H1 (cell line): ENCODE results near the gene MRPL41. TPM values are rescaled to one million over a fixed set of nuclear protein-coding genes. Genes with fewer than 3 reads are reported as not detected.

Source experiments
- CTCF ChIA-PET: fragments of 300-600 bp; sonication (Branson Sonifier 250); formaldehyde crosslinking; loops from one replicate; lab custom pipeline; 2021; ENCODE audit not compliant: partially characterized antibody; lab: Charles Lee
- POLR2A ChIA-PET: fragments of 300-600 bp; sonication (Branson Sonifier 250); formaldehyde crosslinking; loops from one replicate; lab custom pipeline; 2021; ENCODE audit warnings: inconsistent platforms; ENCODE audit not compliant: partially characterized antibody; lab: Charles Lee
- DNase-seq, 2 experiments: peaks; one replicate each; pipeline versions ENCODE4 v3.0.0 to v3.0.0-alpha.2; 2010 to 2022; ENCODE audit warnings: low spot score in 2 of 2, low read depth in 1 of 2, mixed read lengths in 1 of 2
- FAIRE-seq: peaks from 2 replicates; lab custom pipeline; 2011; peaks lifted over from hg19 to GRCh38; lab: Jason Lieb, UNC
- H2AFZ ChIP-seq: 2 replicates; pipeline ENCODE4 v1.8.1; 2012; ENCODE audit warnings: low read length, inconsistent platforms
- H2AK5ac ChIP-seq: 2 replicates; pipeline ENCODE4 v1.6.1; 2013; ENCODE audit warnings: low read depth, low read length
- H2BK120ac ChIP-seq: replicated peaks from 2 replicates; pipeline ENCODE3; 2013; ENCODE audit warnings: low read depth, low read length, inconsistent platforms
- H2BK12ac ChIP-seq: 2 replicates; pipeline ENCODE4 v1.6.1; 2013; ENCODE audit warnings: low read depth, low read length
- H2BK15ac ChIP-seq: 2 replicates; pipeline ENCODE4 v1.6.1; 2013; ENCODE audit warnings: low read length
- H2BK20ac ChIP-seq: 2 replicates; pipeline ENCODE4 v1.6.1; 2013; ENCODE audit warnings: low read length
- H2BK5ac ChIP-seq: 2 replicates; pipeline ENCODE4 v1.6.1; 2013; ENCODE audit warnings: low read depth, low read length
- H3K14ac ChIP-seq: 2 replicates; pipeline ENCODE4 v1.6.1; 2013; ENCODE audit warnings: inconsistent platforms; ENCODE audit not compliant: insufficient read length
- H3K18ac ChIP-seq: 2 replicates; pipeline ENCODE4 v1.6.1; 2013; ENCODE audit warnings: low read length; ENCODE audit errors: extremely low read depth
- H3K23ac ChIP-seq: 2 replicates; pipeline ENCODE4 v1.6.1; 2013; ENCODE audit warnings: inconsistent platforms; ENCODE audit not compliant: insufficient read length
- H3K23me2 ChIP-seq: 2 replicates; pipeline ENCODE4 v1.6.1; 2013; ENCODE audit warnings: low read depth, low read length
- H3K27ac ChIP-seq: 2 replicates; pipeline ENCODE4 v1.6.1; 2011; ENCODE audit warnings: low read depth, low read length, inconsistent platforms
- H3K27me3 ChIP-seq, 4 experiments: replicated peaks in 1 of 4; 1 replicate in 1 of 4; 2 replicates in 3 of 4; pipeline versions ENCODE4 v1.6.1 to v1.8.1; 2011 to 2013; ENCODE audit warnings: low read length in 3 of 4, mild to moderate bottlenecking in 3 of 4, inconsistent platforms in 2 of 4, mixed read lengths in 2 of 4, moderate library complexity in 1 of 4; ENCODE audit not compliant: control insufficient read depth in 3 of 4, insufficient read depth in 3 of 4; ENCODE audit errors: extremely low read depth in 1 of 4
- H3K36me3 ChIP-seq, 4 experiments: 2 replicates each; pipeline versions ENCODE4 v1.6.1 to v1.8.1; 2011 to 2013; ENCODE audit warnings: mild to moderate bottlenecking in 4 of 4, low read length in 3 of 4, moderate library complexity in 2 of 4, control low read depth in 1 of 4, inconsistent platforms in 1 of 4; ENCODE audit not compliant: insufficient read depth in 4 of 4, control insufficient read depth in 2 of 4
- H3K4ac ChIP-seq: replicated peaks from 2 replicates; pipeline ENCODE3; 2013; ENCODE audit warnings: low read length, low read depth, mixed read lengths, inconsistent platforms; ENCODE audit not compliant: insufficient read length
- H3K4me1 ChIP-seq, 4 experiments: replicated peaks in 1 of 4; 1 replicate in 1 of 4; 2 replicates in 3 of 4; pipeline versions ENCODE4 v1.6.1 to v1.8.1; 2011 to 2013; ENCODE audit warnings: low read length in 3 of 4, inconsistent platforms in 2 of 4, mixed read lengths in 1 of 4; ENCODE audit not compliant: insufficient read depth in 4 of 4, control insufficient read depth in 3 of 4
- H3K4me2 ChIP-seq, 2 experiments: 2 replicates each; pipeline versions ENCODE4 v1.6.1 to v1.8.1; 2011 to 2013; ENCODE audit warnings: low read depth in 2 of 2, low read length in 2 of 2, control low read depth in 1 of 2, inconsistent platforms in 1 of 2, mild to moderate bottlenecking in 1 of 2; ENCODE audit not compliant: insufficient read depth in 1 of 2
- H3K4me3 ChIP-seq, 4 experiments: fragments of 200-600, 300-600 bp in 1 of 4; sonication (generic), shearing (Covaris generic), sonication (Bioruptor Twin) in 1 of 4; 2 replicates each; pipeline versions ENCODE4 v1.5.1 to v1.8.1; 2011 to 2016; ENCODE audit warnings: low read length in 4 of 4, low read depth in 3 of 4, control low read depth in 2 of 4, inconsistent platforms in 2 of 4, mild to moderate bottlenecking in 2 of 4, mixed read lengths in 1 of 4, moderate library complexity in 1 of 4; ENCODE audit not compliant: insufficient read depth in 2 of 4; ENCODE audit errors: extremely low read depth in 1 of 4
- H3K56ac ChIP-seq: replicated peaks from 2 replicates; pipeline ENCODE3; 2013; ENCODE audit warnings: low read depth, mild to moderate bottlenecking, mixed read lengths, low read length, inconsistent platforms; ENCODE audit not compliant: insufficient read length
- H3K79me1 ChIP-seq: 2 replicates; pipeline ENCODE4 v1.6.1; 2013; ENCODE audit warnings: low read depth, low read length, control low read depth
- H3K79me2 ChIP-seq, 2 experiments: 2 replicates each; pipeline versions ENCODE4 v1.6.1 to v1.8.1; 2012 to 2013; ENCODE audit warnings: low read length in 2 of 2, mild to moderate bottlenecking in 2 of 2, inconsistent platforms in 1 of 2; ENCODE audit not compliant: insufficient read depth in 2 of 2, control insufficient read depth in 1 of 2
- H3K9ac ChIP-seq, 4 experiments: replicated peaks in 1 of 4; 1 replicate in 1 of 4; 2 replicates in 3 of 4; pipeline versions ENCODE4 v1.6.1 to v1.8.1; 2011 to 2013; ENCODE audit warnings: low read depth in 3 of 4, low read length in 3 of 4, control low read depth in 2 of 4, mild to moderate bottlenecking in 2 of 4, moderate library complexity in 2 of 4, inconsistent platforms in 1 of 4; ENCODE audit errors: extremely low read depth in 1 of 4
- H3K9me3 ChIP-seq, 2 experiments: 2 replicates each; pipeline versions ENCODE4 v1.6.1 to v1.8.1; 2012 to 2013; ENCODE audit warnings: mild to moderate bottlenecking in 2 of 2, moderate library complexity in 2 of 2, control low read depth in 1 of 2, inconsistent platforms in 1 of 2, low read depth in 1 of 2, low read length in 1 of 2, mixed read lengths in 1 of 2; ENCODE audit not compliant: insufficient read depth in 2 of 2
- H4K20me1 ChIP-seq, 2 experiments: replicated peaks in 1 of 2; 2 replicates each; pipeline versions ENCODE3 to v1.8.1; 2011 to 2013; ENCODE audit warnings: inconsistent platforms in 2 of 2, low read length in 2 of 2, mild to moderate bottlenecking in 1 of 2; ENCODE audit not compliant: insufficient read depth in 2 of 2, control insufficient read depth in 1 of 2
- H4K5ac ChIP-seq: 2 replicates; pipeline ENCODE4 v1.6.1; 2013; ENCODE audit warnings: low read length, low read depth, mixed read lengths, inconsistent platforms; ENCODE audit not compliant: insufficient read length
- H4K8ac ChIP-seq: 2 replicates; pipeline ENCODE4 v1.8.0; 2013; ENCODE audit warnings: mild to moderate bottlenecking, moderate library complexity, low read length, inconsistent platforms; ENCODE audit not compliant: insufficient read depth; ENCODE audit errors: extremely low read depth
- H4K91ac ChIP-seq: replicated peaks from 2 replicates; pipeline ENCODE3; 2013; ENCODE audit warnings: low read length, mixed read lengths, inconsistent platforms; ENCODE audit not compliant: insufficient read length
- BCL11A ChIP-seq, 2 experiments: IDR thresholded peaks; one replicate each; pipeline ENCODE4 v1.6.1; 2011; ENCODE audit warnings: low read depth in 2 of 2, low read length in 2 of 2, mild to moderate bottlenecking in 2 of 2
- CREB1 ChIP-seq: IDR thresholded peaks from 2 replicates; pipeline ENCODE4 v1.6.1; 2012; ENCODE audit warnings: inconsistent platforms
- E2F6 ChIP-seq: IDR thresholded peaks from 2 replicates; pipeline ENCODE4 v1.6.1; 2012; ENCODE audit warnings: inconsistent platforms
- KDM1A ChIP-seq: fragments of 200-600, 300-600 bp; sonication (generic); IDR thresholded peaks from 2 replicates; pipeline ENCODE4 v1.7.1; 2016; ENCODE audit warnings: mild to moderate bottlenecking, low read length, borderline replicate concordance
- KDM4A ChIP-seq: IDR thresholded peaks from one replicate; pipeline ENCODE4 v1.7.1; 2012; ENCODE audit warnings: low read depth, mild to moderate bottlenecking, moderate library complexity, low read length, inconsistent platforms; ENCODE audit not compliant: severe bottlenecking
- MAFK ChIP-seq: IDR thresholded peaks from 2 replicates; pipeline ENCODE4 v1.6.1; 2012; ENCODE audit warnings: low read depth, mild to moderate bottlenecking, improper control_type of control experiment, low read length
- MAX ChIP-seq: IDR thresholded peaks from 2 replicates; pipeline ENCODE4 v1.6.1; 2012; ENCODE audit warnings: inconsistent platforms
- PHF8 ChIP-seq: fragments of 200-600 bp; sonication (generic); conservative IDR thresholded peaks from 2 replicates; pipeline ENCODE4 v1.7.1; 2012; ENCODE audit warnings: low read depth, mild to moderate bottlenecking, inconsistent platforms, low read length, moderate library complexity
- POLR2AphosphoS5 ChIP-seq: IDR thresholded peaks from 2 replicates; pipeline ENCODE4 v1.6.1; 2011; ENCODE audit warnings: low read depth, low read length
- ZNF274 ChIP-seq: IDR thresholded peaks from 2 replicates; pipeline ENCODE4 v1.7.0; 2012; ENCODE audit warnings: low read length, borderline replicate concordance; ENCODE audit errors: extremely low read depth
- WGBS, 2 experiments: shearing (Covaris generic) in 1 of 2; methylation state at CpG; one replicate each; pipeline versions ENCODE4 v1.1.6 to v1.1.7; 2013 to 2015; ENCODE audit warnings: low lambda C conversion rate in 2 of 2, mixed read lengths in 2 of 2, inconsistent platforms in 1 of 2, low coverage in 1 of 2, missing lambda C conversion rate in 1 of 2; ENCODE audit not compliant: insufficient replicate concordance in 2 of 2, insufficient coverage in 1 of 2, insufficient read length in 1 of 2; ENCODE audit errors: extremely low coverage in 1 of 2, missing lambda C conversion rate in 1 of 2; 5-methylcytosine and 5-hydroxymethylcytosine counted together
- polyA plus RNA-seq, 7 experiments: library from polyadenylated mRNA; depleted of rRNA in 3 of 7; stranded (reverse) in 5 of 7; unstranded in 2 of 7; fragments of >200 nt in 5 of 7; fragments of 200-250 nt in 2 of 7; gene quantifications; 1 replicate in 5 of 7; 2 replicates in 1 of 7; 4 replicates in 1 of 7; pipeline versions ENCODE4 v1.2.1 to v1.2.3, GENCODE V29; 2011 to 2013; ENCODE audit warnings: missing spikeins in 2 of 7, mixed read lengths in 2 of 7
- total RNA-seq: library from RNA; stranded (reverse); fragmentation: NEBNext Ultra II Directional; extraction: Animal tissue kit (Norgen Biotek cat#: 25700); gene quantifications from 2 replicates; pipeline ENCODE4 v1.2.1, GENCODE V29; 2021

Gene MRPL41
- total and polyA plus RNA-seq, 2 of the 8 experiments (the other 6 are each of a cell fraction or from before 2014, with no cell fraction given): 47.2 to 58.1 TPM

- H4K91ac ChIP-seq: peak overlapping the region; percentile 6
- no peak overlapping the region for H2BK20ac ChIP-seq
- H3K4me1 ChIP-seq: peaks cover 0 to 7% (median 1%) of the 10 kb centered on the region in 4 experiments; a peak in 3 of 7 replicates
- FAIRE-seq (no peak), DNase-seq (peak in 1 of 2 experiments; percentile 67)
- peaks cover 4 to 6% of the 10 kb centered on the region in 2 experiments for H4K20me1 ChIP-seq
- peak overlapping the region; percentile 53; the same call in 1 of the 2 replicates for H3K27ac ChIP-seq
- peak overlapping the region; percentile 63 to 79 (median 77) for H3K4me3 ChIP-seq
- no peak overlapping the region for H2AK5ac ChIP-seq
- no peak overlapping the region for H3K14ac ChIP-seq
- WGBS, 2 experiments: 22% methylated on average over 36 of the region's 58 CpGs; no CpG with 5 or more reads in 1 of the 2 experiments
- H3K9ac ChIP-seq: peak overlapping the region; percentile 69 to 88 (median 79)
- no peak overlapping the region for H2BK120ac ChIP-seq
- H4K8ac ChIP-seq: peak overlapping the region; percentile 95
- peak overlapping the region; percentile 6; the same call in 1 of the 2 replicates for H3K18ac ChIP-seq
- POLR2A ChIA-PET: interaction anchor here (0.7 to 2.8 kb wide), 13 partner anchors 9 to 159 kb away, joined by 3 to 16 read pairs (median 3); partner anchors contain the start of gene DPH7
- peaks cover 5% of the 10 kb centered on the region; the same call in 1 of the 2 replicates for H3K79me1 ChIP-seq
- no peak overlapping the region for H2BK12ac ChIP-seq
- peaks cover 0 to 3% of the 10 kb centered on the region in 2 experiments; a peak in 1 of 4 replicates for H3K9me3 ChIP-seq
- no peak overlapping the region for H3K23ac ChIP-seq
- peaks cover 7 to 21% (median 10%) of the 10 kb centered on the region in 4 experiments; a peak in 5 of 8 replicates for H3K36me3 ChIP-seq
- H2AFZ ChIP-seq: no peak overlapping the region
- peak overlapping the region; percentile 36 for H4K5ac ChIP-seq
- H3K56ac ChIP-seq: no peak overlapping the region
- no peak overlapping the region for H2BK5ac ChIP-seq
- CTCF ChIA-PET: interaction anchor here (0.6 to 1.3 kb wide), 5 partner anchors 9 to 32 kb away, joined by 3 to 5 read pairs (median 3); no protein-coding TSS in a partner anchor
- H3K27me3 ChIP-seq: no peaks in the 10 kb centered on the region
- peak overlapping the region; percentile 91 for H3K4ac ChIP-seq
- H3K4me2 ChIP-seq: peak overlapping the region; percentile 78 to 90
- H3K79me2 ChIP-seq: no peaks in the 10 kb centered on the region
- no peak overlapping the region for H2BK15ac ChIP-seq
- peaks cover 7% of the 10 kb centered on the region; the same call in 1 of the 2 replicates for H3K23me2 ChIP-seq
- no peak for TF ChIP-seq BCL11A (IDR thresholded peaks at IDR 0.05; ENCODE audit: low read depth in 2 of 2, low read length in 2 of 2)
- 0 out of 2 replicates have a peak, but pooled peaks have one; percentile 9 for TF ChIP-seq E2F6
- TF ChIP-seq MAFK: no peak
- peak; percentile 85 for TF ChIP-seq PHF8
- TF ChIP-seq CREB1: no peak
- TF ChIP-seq ZNF274: no peak
- TF ChIP-seq POLR2AphosphoS5: no peak
- TF ChIP-seq KDM4A: peak; percentile 82
- peak; percentile 37; the same call in 1 of the 2 replicates for TF ChIP-seq KDM1A
- TF ChIP-seq MAX: peak; percentile 34; the same call in 1 of the 2 replicates
Observed at GRCh38 chr9:137552022-137552768, 516 bp downstream of the MRPL41 start.
